ENCODE results near the gene PEX16.

DNA sequence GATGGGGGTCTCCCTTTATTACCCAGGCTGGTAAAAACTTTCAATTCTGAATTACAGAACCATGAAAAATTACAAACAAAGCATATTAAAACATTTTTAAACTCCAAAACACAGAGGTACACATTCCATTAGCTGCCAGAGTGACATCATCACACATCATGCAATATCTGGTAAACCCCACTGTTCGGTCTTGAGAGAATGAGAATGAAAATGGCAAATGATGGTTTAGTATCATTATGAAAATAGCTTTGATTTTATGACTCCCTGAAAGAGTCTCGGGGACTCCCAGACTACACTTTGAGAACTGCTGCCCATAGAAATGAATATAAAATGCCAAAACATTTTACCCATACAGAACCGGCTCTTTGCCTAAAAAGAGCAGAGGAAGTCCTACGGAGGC is 23.6 kb upstream of the PEX16 start:
- TF ChIP-seq POLR2AphosphoS5 (IDR thresholded peaks at IDR 0.05; ENCODE audit: low read depth, low read length) (no peak), POLR2A (IDR thresholded peaks at IDR 0.05; ENCODE audit: low read depth, low read length) (no peak), PAX5 (IDR thresholded peaks at IDR 0.05; ENCODE audit: insufficient read depth, low read length, severe bottlenecking) (no peak)
